NT2/D1 (cell line): ENCODE measurements around the gene CGB7.

Source experiments
- DNase-seq: peaks from one replicate; pipeline ENCODE4 v3.0.0-alpha.2; 2011; ENCODE audit warnings: low read depth, low spot score
- H3K27me3 ChIP-seq: 2 replicates; pipeline ENCODE4 v1.6.0; 2011; ENCODE audit warnings: mild to moderate bottlenecking; ENCODE audit not compliant: insufficient read length, insufficient read depth
- H3K36me3 ChIP-seq: 2 replicates; pipeline ENCODE4 v1.6.1; 2011; ENCODE audit warnings: mild to moderate bottlenecking, low read length, mixed read lengths; ENCODE audit not compliant: insufficient read depth, insufficient read length
- H3K4me1 ChIP-seq: 2 replicates; pipeline ENCODE4 v1.5.1; 2011; ENCODE audit not compliant: insufficient read depth, insufficient read length
- H3K4me3 ChIP-seq: 2 replicates; pipeline ENCODE4 v1.5.1; 2011; ENCODE audit warnings: low read depth; ENCODE audit not compliant: insufficient read length
- H3K9ac ChIP-seq: 2 replicates; pipeline ENCODE4 v1.6.0; 2011; ENCODE audit warnings: low read depth; ENCODE audit not compliant: insufficient read length
- H3K9me3 ChIP-seq: 2 replicates; pipeline ENCODE4 v1.5.1; 2011; ENCODE audit warnings: mild to moderate bottlenecking, low read length; ENCODE audit not compliant: insufficient read depth
- SUZ12 ChIP-seq: IDR thresholded peaks from 2 replicates; pipeline ENCODE4 v1.6.1; 2011; ENCODE audit not compliant: insufficient read length, insufficient read depth; ENCODE audit errors: extremely low read depth
- YY1 ChIP-seq: IDR thresholded peaks from 2 replicates; pipeline ENCODE4 v1.6.1; 2011; ENCODE audit not compliant: insufficient read length, insufficient read depth
- ZNF274 ChIP-seq: IDR thresholded peaks from 2 replicates; pipeline ENCODE4 v1.6.1; 2011; ENCODE audit warnings: mild to moderate bottlenecking, low read depth, low read length

Gene CGB7

GRCh38 chr19:49071860-49072547 lies 14.5 kb upstream of the CGB7 start:
- DNase-seq = no peak
- Histone ChIP-seq H3K9me3 (no peaks in the 10 kb centered on the region; the same call in 1 of the 2 replicates), H3K27me3 (peaks cover 33% of the 10 kb centered on the region), H3K9ac (peak overlapping the region; percentile 50), H3K36me3 (no peaks in the 10 kb centered on the region), H3K4me3 (peak overlapping the region; percentile 37), H3K4me1 (peaks cover 6% of the 10 kb centered on the region)
- TF ChIP-seq ZNF274 (no peak), SUZ12 (no peak)

- Histone ChIP-seq H3K4me1 (peaks cover 13% of the 10 kb centered on the region), H3K4me3 (no peak overlapping the region), H3K9ac (no peak overlapping the region), H3K9me3 (no peaks in the 10 kb centered on the region; the same call in 1 of the 2 replicates), H3K27me3 (peaks cover 36% of the 10 kb centered on the region), H3K36me3 (no peaks in the 10 kb centered on the region)
- no peak for DNase-seq
- TF ChIP-seq YY1 = no peak
- no peak for TF ChIP-seq ZNF274
- no peak for TF ChIP-seq SUZ12
These were observed 12.9 kb upstream of the CGB7 start for GRCh38 chr19:49070416-49070815.

- TF ChIP-seq SUZ12 (no peak), ZNF274 (no peak), YY1 (no peak)
- no peak overlapping the region for H3K9ac ChIP-seq
- peaks cover 36% of the 10 kb centered on the region for H3K27me3 ChIP-seq
- no peaks in the 10 kb centered on the region for H3K36me3 ChIP-seq
- H3K4me3 ChIP-seq = no peak overlapping the region
- no peaks in the 10 kb centered on the region; the same call in 1 of the 2 replicates for H3K9me3 ChIP-seq
- DNase-seq = no peak
- H3K4me1 ChIP-seq = peaks cover 18% of the 10 kb centered on the region
These were observed 11.5 kb upstream of the CGB7 start for GRCh38 chr19:49069026-49069425.

GRCh38 chr19:49067554-49067953 lies 10.0 kb upstream of the CGB7 start:
- no peak for DNase-seq
- TF ChIP-seq YY1 (no peak), SUZ12 (no peak), ZNF274 (no peak)
- Histone ChIP-seq H3K9ac (no peak overlapping the region), H3K4me1 (peaks cover 19% of the 10 kb centered on the region), H3K4me3 (no peak overlapping the region), H3K9me3 (no peaks in the 10 kb centered on the region; the same call in 1 of the 2 replicates), H3K36me3 (no peaks in the 10 kb centered on the region), H3K27me3 (peaks cover 25% of the 10 kb centered on the region)

GRCh38 chr19:49065905-49066512 lies 8.5 kb upstream of the CGB7 start:
- H3K9ac ChIP-seq = no peak overlapping the region
- H3K4me1 ChIP-seq = peaks cover 19% of the 10 kb centered on the region
- peaks cover 24% of the 10 kb centered on the region for H3K27me3 ChIP-seq
- H3K9me3 ChIP-seq = no peaks in the 10 kb centered on the region; the same call in 1 of the 2 replicates
- H3K4me3 ChIP-seq = no peak overlapping the region
- TF ChIP-seq YY1 = no peak
- no peak for TF ChIP-seq ZNF274
- TF ChIP-seq SUZ12 = no peak
- DNase-seq = no peak
- H3K36me3 ChIP-seq = no peaks in the 10 kb centered on the region

DNA sequence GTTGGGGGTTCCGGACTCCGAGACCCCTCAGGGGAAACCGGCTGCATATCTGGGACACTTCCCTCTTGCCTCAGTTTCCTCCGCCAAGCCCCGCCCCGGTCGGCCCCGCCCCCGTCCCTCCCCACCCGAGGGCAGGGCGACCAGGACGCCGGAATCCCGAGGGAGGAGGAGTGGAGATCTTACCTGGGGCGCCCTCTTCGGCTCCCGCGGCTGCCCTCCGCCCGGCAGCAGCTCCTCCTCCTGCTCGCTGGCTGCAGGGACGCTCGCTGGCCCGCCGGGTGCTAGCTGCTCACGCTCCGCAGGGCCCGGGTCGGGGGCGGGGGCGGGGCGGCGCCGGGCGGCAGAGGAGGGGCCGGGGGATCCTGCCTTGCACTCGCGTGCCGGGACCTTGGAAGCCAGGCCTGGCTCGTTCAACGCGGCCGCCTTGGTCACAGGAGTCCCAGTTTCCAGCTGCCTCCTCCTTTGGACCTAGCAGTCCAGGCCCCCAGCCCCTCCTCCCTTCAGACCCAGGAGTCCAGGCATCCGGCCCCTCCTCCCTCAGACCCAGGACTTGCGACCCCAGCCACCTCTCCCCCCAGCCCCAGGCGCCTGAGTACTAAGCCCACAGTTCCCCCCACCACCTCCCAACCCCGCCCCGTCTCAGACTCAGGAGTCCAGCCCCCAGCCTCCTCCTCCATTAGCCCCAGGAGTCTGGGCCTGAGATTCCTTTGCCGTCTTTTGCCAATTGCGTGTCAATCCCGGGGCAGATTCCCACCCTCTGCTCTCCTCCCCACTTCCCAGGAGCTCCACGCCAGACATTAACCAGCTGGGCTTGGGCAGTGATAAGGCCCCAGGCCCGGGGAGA lies 7.4 kb upstream of the CGB7 start, which contains the start of gene NTF4:
NTF4 (minus strand) TSS at position 51 of the 844 bp plus-strand sequence. CDS start 2,821 bp downstream, outside the sequence.
- TF ChIP-seq ZNF274 (no peak), YY1 (no peak), SUZ12 (no peak)
- H3K4me1 ChIP-seq = peaks cover 19% of the 10 kb centered on the region
- no peak for DNase-seq
- H3K4me3 ChIP-seq = peak within 1 kb of the TSS; percentile 18
- H3K36me3 ChIP-seq = no peaks in the 10 kb centered on the region
- H3K9ac ChIP-seq = peak within 1 kb of the TSS; percentile 70
- no peaks in the 10 kb centered on the region; the same call in 1 of the 2 replicates for H3K9me3 ChIP-seq
- H3K27me3 ChIP-seq = peaks cover 14% of the 10 kb centered on the region
